ENCODE measurements around the gene PACRG.

- TF ChIP-seq CTCF (IDR thresholded peaks at IDR 0.05; ENCODE audit: low read depth, low read length, missing input control) = no peak
- no peak for TF ChIP-seq YY1 (IDR thresholded peaks at IDR 0.05)
- TF ChIP-seq ATF3 (IDR thresholded peaks at IDR 0.05) = no peak
Measured at GRCh38 chr6:162751211-162751859, 23.6 kb downstream of the PACRG start.
